GM19328 (cell line): ENCODE data around the gene SARDH.

Experiments
- ATAC-seq: cut with Tn5 transposase; IDR thresholded peaks from one replicate; pipeline ENCODE4 v1.9.1; 2021; ENCODE audit warnings: mild to moderate bottlenecking, moderate library complexity; ENCODE audit not compliant: unreplicated experiment

SARDH gene

GRCh38 chr9:133705576-133705975, 32.6 kb downstream of the SARDH start:
- ATAC-seq = no peak

GRCh38 chr9:133704711-133705181, 33.4 kb downstream of the SARDH start:
- ATAC-seq = no peak

- no peak for ATAC-seq
These were observed 34.4 kb downstream of the SARDH start for GRCh38 chr9:133703591-133704399.

- ATAC-seq = no peak
These were observed 35.2 kb downstream of the SARDH start for GRCh38 chr9:133702798-133703590.

GRCh38 chr9:133701981-133702797, 36.0 kb downstream of the SARDH start:
- no peak for ATAC-seq

- ATAC-seq = no peak
These were observed 36.7 kb downstream of the SARDH start for GRCh38 chr9:133701321-133701980.

- ATAC-seq = no peak
These were observed 37.3 kb downstream of the SARDH start for GRCh38 chr9:133700819-133701320.

- no peak for ATAC-seq
These were observed 38.6 kb downstream of the SARDH start for GRCh38 chr9:133699546-133699945.

- ATAC-seq = no peak
These were observed 42.1 kb downstream of the SARDH start for GRCh38 chr9:133696071-133696472.

- ATAC-seq = no peak
These were observed 43.5 kb downstream of the SARDH start for GRCh38 chr9:133694686-133695085.

- ATAC-seq = no peak
These were observed 44.2 kb downstream of the SARDH start for GRCh38 chr9:133693703-133694529.

GRCh38 chr9:133693116-133693515, 45.0 kb downstream of the SARDH start:
- ATAC-seq = no peak

GRCh38 chr9:133692364-133692985, 45.7 kb downstream of the SARDH start:
- no peak for ATAC-seq

- no peak for ATAC-seq
These were observed 46.4 kb downstream of the SARDH start for GRCh38 chr9:133691626-133692363.

- ATAC-seq = no peak
These were observed 47.0 kb downstream of the SARDH start for GRCh38 chr9:133691191-133691590.

GRCh38 chr9:133690081-133690561, 48.0 kb downstream of the SARDH start:
- ATAC-seq = no peak

GRCh38 chr9:133689151-133689763, 48.9 kb downstream of the SARDH start:
- ATAC-seq = no peak
